ENCODE data around the gene SPACA5.
"Not testable (repeated sequence)": the region's sequence is repeated elsewhere in the genome, so short reads cannot be mapped to it uniquely, and the experiment has no call there.

The SPACA5 gene

GRCh38 chrX:48002319-48002718 is 4.5 kb upstream of the SPACA5 start:
- H3K9me3 ChIP-seq (ENCODE audit: control insufficient read depth, insufficient read depth, low read length): no peaks in the 10 kb centered on the region
- H3K4me3 ChIP-seq (ENCODE audit: low read depth, low read length): no peak overlapping the region
- no peaks in the 10 kb centered on the region for H3K4me1 ChIP-seq (ENCODE audit: control insufficient read depth, insufficient read depth, low read length)
- no peak overlapping the region for H3K9ac ChIP-seq (ENCODE audit: low read depth, low read length)
- H3K27me3 ChIP-seq (ENCODE audit: control insufficient read depth, insufficient read depth, low read length): no peaks in the 10 kb centered on the region
- H3K36me3 ChIP-seq (ENCODE audit: control insufficient read depth, insufficient read depth, low read length): no peaks in the 10 kb centered on the region

- peak overlapping the region; percentile 81 for H3K4me3 ChIP-seq (ENCODE audit: low read depth, low read length)
- no peak overlapping the region for H3K9ac ChIP-seq (ENCODE audit: low read depth, low read length)
- H3K36me3 ChIP-seq (ENCODE audit: control insufficient read depth, insufficient read depth, low read length): no peaks in the 10 kb centered on the region
- H3K9me3 ChIP-seq (ENCODE audit: control insufficient read depth, insufficient read depth, low read length): no peaks in the 10 kb centered on the region
- no peaks in the 10 kb centered on the region for H3K4me1 ChIP-seq (ENCODE audit: control insufficient read depth, insufficient read depth, low read length)
- no peaks in the 10 kb centered on the region for H3K27me3 ChIP-seq (ENCODE audit: control insufficient read depth, insufficient read depth, low read length)
Observed at GRCh38 chrX:48002929-48003328, 3.9 kb upstream of the SPACA5 start.

- Histone ChIP-seq H3K4me3 (ENCODE audit: low read depth, low read length) (peak overlapping the region; percentile 81), H3K9me3 (ENCODE audit: control insufficient read depth, insufficient read depth, low read length) (no peaks in the 10 kb centered on the region), H3K9ac (ENCODE audit: low read depth, low read length) (peak overlapping the region; percentile 60), H3K36me3 (ENCODE audit: control insufficient read depth, insufficient read depth, low read length) (no peaks in the 10 kb centered on the region), H3K4me1 (ENCODE audit: control insufficient read depth, insufficient read depth, low read length) (no peaks in the 10 kb centered on the region), H3K27me3 (ENCODE audit: control insufficient read depth, insufficient read depth, low read length) (no peaks in the 10 kb centered on the region)
Observed at GRCh38 chrX:48003367-48003757, 3.4 kb upstream of the SPACA5 start.

GRCh38 chrX:48003758-48004457 is 2.9 kb upstream of the SPACA5 start, which contains the start of gene ZNF182:
TSS of gene ZNF182 (minus strand) at chrX:48003989. CDS start at chrX:48002609, 1,380 bp downstream.
- Histone ChIP-seq H3K27me3 (ENCODE audit: control insufficient read depth, insufficient read depth, low read length) (no peaks in the 10 kb centered on the region), H3K9me3 (ENCODE audit: control insufficient read depth, insufficient read depth, low read length) (no peaks in the 10 kb centered on the region), H3K9ac (ENCODE audit: low read depth, low read length) (peak within 1 kb of the TSS; percentile 73), H3K4me3 (ENCODE audit: low read depth, low read length) (peak within 1 kb of the TSS; percentile 81), H3K36me3 (ENCODE audit: control insufficient read depth, insufficient read depth, low read length) (no peaks in the 10 kb centered on the region), H3K4me1 (ENCODE audit: control insufficient read depth, insufficient read depth, low read length) (no peaks in the 10 kb centered on the region)

- H3K9me3 ChIP-seq (ENCODE audit: control insufficient read depth, insufficient read depth, low read length); H3K4me3 ChIP-seq (ENCODE audit: low read depth, low read length); H3K9ac ChIP-seq (ENCODE audit: low read depth, low read length); H3K36me3 ChIP-seq (ENCODE audit: control insufficient read depth, insufficient read depth, low read length); H3K27me3 ChIP-seq (ENCODE audit: control insufficient read depth, insufficient read depth, low read length); H3K4me1 ChIP-seq (ENCODE audit: control insufficient read depth, insufficient read depth, low read length): not testable (repeated sequence)
Observed at GRCh38 chrX:48009445-48009960, 2.7 kb downstream of the SPACA5 start.

GRCh38 chrX:48016583-48017310 is 10.0 kb downstream of the SPACA5 start:
- H3K9ac ChIP-seq (ENCODE audit: low read depth, low read length); H3K4me3 ChIP-seq (ENCODE audit: low read depth, low read length); H3K9me3 ChIP-seq (ENCODE audit: control insufficient read depth, insufficient read depth, low read length); H3K4me1 ChIP-seq (ENCODE audit: control insufficient read depth, insufficient read depth, low read length); H3K27me3 ChIP-seq (ENCODE audit: control insufficient read depth, insufficient read depth, low read length); H3K36me3 ChIP-seq (ENCODE audit: control insufficient read depth, insufficient read depth, low read length): not testable (repeated sequence)

GRCh38 chrX:48019892-48020291 is 13.1 kb downstream of the SPACA5 start:
- H3K36me3 ChIP-seq (ENCODE audit: control insufficient read depth, insufficient read depth, low read length); H3K9ac ChIP-seq (ENCODE audit: low read depth, low read length); H3K9me3 ChIP-seq (ENCODE audit: control insufficient read depth, insufficient read depth, low read length); H3K4me3 ChIP-seq (ENCODE audit: low read depth, low read length); H3K4me1 ChIP-seq (ENCODE audit: control insufficient read depth, insufficient read depth, low read length); H3K27me3 ChIP-seq (ENCODE audit: control insufficient read depth, insufficient read depth, low read length): not testable (repeated sequence)

- not testable (repeated sequence) for H3K27me3 ChIP-seq (ENCODE audit: control insufficient read depth, insufficient read depth, low read length); H3K36me3 ChIP-seq (ENCODE audit: control insufficient read depth, insufficient read depth, low read length); H3K4me1 ChIP-seq (ENCODE audit: control insufficient read depth, insufficient read depth, low read length); H3K9ac ChIP-seq (ENCODE audit: low read depth, low read length); H3K9me3 ChIP-seq (ENCODE audit: control insufficient read depth, insufficient read depth, low read length)
- peak overlapping the region; percentile 84 for H3K4me3 ChIP-seq (ENCODE audit: low read depth, low read length)
Observed at GRCh38 chrX:48020472-48020871, 13.7 kb downstream of the SPACA5 start.

GRCh38 chrX:48021026-48021900 is 14.5 kb downstream of the SPACA5 start:
- H3K9ac ChIP-seq (ENCODE audit: low read depth, low read length): peak overlapping the region; percentile 99
- H3K9me3 ChIP-seq (ENCODE audit: control insufficient read depth, insufficient read depth, low read length): no peaks in the 10 kb centered on the region
- H3K4me3 ChIP-seq (ENCODE audit: low read depth, low read length): peak overlapping the region; percentile 84
- no peaks in the 10 kb centered on the region for H3K27me3 ChIP-seq (ENCODE audit: control insufficient read depth, insufficient read depth, low read length)
- H3K4me1 ChIP-seq (ENCODE audit: control insufficient read depth, insufficient read depth, low read length): no peaks in the 10 kb centered on the region
- H3K36me3 ChIP-seq (ENCODE audit: control insufficient read depth, insufficient read depth, low read length): no peaks in the 10 kb centered on the region

DNA sequence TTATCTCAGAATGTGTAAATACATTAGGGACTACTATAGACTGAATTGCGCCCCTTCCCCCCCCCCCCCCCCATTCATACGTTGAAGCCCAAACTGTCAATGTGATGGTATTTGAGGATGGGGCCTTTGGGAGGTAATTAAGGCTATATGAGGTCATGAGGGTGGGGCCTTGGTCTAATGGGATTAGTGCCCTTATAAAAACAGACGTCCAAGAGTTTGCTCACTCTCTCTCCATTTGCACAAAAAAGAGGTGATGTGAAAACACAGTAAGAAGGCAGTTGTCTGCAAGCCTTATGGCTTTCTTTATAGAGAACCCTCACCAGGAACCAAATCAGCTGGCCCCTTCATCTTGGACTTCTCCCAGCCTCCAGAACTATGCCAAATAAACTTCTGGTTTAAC is 15.3 kb downstream of the SPACA5 start:
- H3K27me3 ChIP-seq (ENCODE audit: control insufficient read depth, insufficient read depth, low read length): no peaks in the 10 kb centered on the region
- no peaks in the 10 kb centered on the region for H3K9me3 ChIP-seq (ENCODE audit: control insufficient read depth, insufficient read depth, low read length)
- no peaks in the 10 kb centered on the region for H3K36me3 ChIP-seq (ENCODE audit: control insufficient read depth, insufficient read depth, low read length)
- no peak overlapping the region for H3K4me3 ChIP-seq (ENCODE audit: low read depth, low read length)
- no peak overlapping the region for H3K9ac ChIP-seq (ENCODE audit: low read depth, low read length)
- no peaks in the 10 kb centered on the region for H3K4me1 ChIP-seq (ENCODE audit: control insufficient read depth, insufficient read depth, low read length)

GRCh38 chrX:48022738-48023137 is 15.9 kb downstream of the SPACA5 start:
- no peak overlapping the region for H3K9ac ChIP-seq (ENCODE audit: low read depth, low read length)
- H3K4me3 ChIP-seq (ENCODE audit: low read depth, low read length): no peak overlapping the region
- H3K9me3 ChIP-seq (ENCODE audit: control insufficient read depth, insufficient read depth, low read length): no peaks in the 10 kb centered on the region

More at GRCh38 chrX:48022738-48023137, 15.9 kb downstream of the SPACA5 start:
- H3K27me3 ChIP-seq (ENCODE audit: control insufficient read depth, insufficient read depth, low read length): no peaks in the 10 kb centered on the region
- no peaks in the 10 kb centered on the region for H3K36me3 ChIP-seq (ENCODE audit: control insufficient read depth, insufficient read depth, low read length)
- no peaks in the 10 kb centered on the region for H3K4me1 ChIP-seq (ENCODE audit: control insufficient read depth, insufficient read depth, low read length)

All from iPS-15b (cell line).